Panc1 (cell line): ENCODE measurements around the gene CD300A. TPM values are rescaled to one million over a fixed set of nuclear protein-coding genes. Genes with fewer than 3 reads are reported as not detected.

Experiments
- ATAC-seq: fragments of 200-7000 bp; cut with Tn5 transposase; 2 replicates; pipeline ENCODE4 v1.9.1; 2020; ENCODE audit warnings: mild to moderate bottlenecking, moderate library complexity
- BruUV-seq: library from RNA; stranded (reverse); fragments of 400-500 nt; replicated peaks from 2 replicates; lab custom pipeline; 2021; lab: Mats Ljungman, UMichigan
- CTCF ChIA-PET: fragments of 300-600 bp; sonication (Branson Sonifier 250); formaldehyde crosslinking; loops from one replicate; lab custom pipeline; 2022; ENCODE audit warnings: antibody characterized with exemption; lab: Charles Lee
- POLR2A ChIA-PET: fragments of 300-600 bp; sonication (Branson Sonifier 250); formaldehyde crosslinking; loops from one replicate; lab custom pipeline; 2022; ENCODE audit warnings: antibody characterized with exemption; lab: Charles Lee
- DNase-seq: peaks from one replicate; pipeline ENCODE4 v3.0.0-alpha.2; 2010; ENCODE audit warnings: low read depth, low spot score
- H3K27ac ChIP-seq: 2 replicates; pipeline ENCODE4 v1.5.1; 2011; ENCODE audit warnings: mild to moderate bottlenecking, low read length, inconsistent platforms
- H3K27me3 ChIP-seq: fragments of 200-500 bp; sonication (Bioruptor generic); 2 replicates; pipeline ENCODE4 v1.6.0; 2014; ENCODE audit warnings: low read length, inconsistent platforms; ENCODE audit not compliant: control insufficient read depth, insufficient read depth
- H3K36me3 ChIP-seq: fragments of 200-500 bp; sonication (Bioruptor generic); 2 replicates; pipeline ENCODE4 v1.5.1; 2014; ENCODE audit warnings: inconsistent platforms, mild to moderate bottlenecking, low read length, moderate library complexity; ENCODE audit not compliant: control insufficient read depth, insufficient read depth
- H3K4me1 ChIP-seq: 2 replicates; pipeline ENCODE4 v1.5.1; 2011; ENCODE audit warnings: inconsistent platforms, mild to moderate bottlenecking, low read length, moderate library complexity; ENCODE audit not compliant: control insufficient read depth, insufficient read depth
- H3K4me3 ChIP-seq, 2 experiments: 2 replicates each; pipeline ENCODE4 v1.5.1; 2011 to 2012; ENCODE audit warnings: low read depth in 2 of 2, low read length in 2 of 2, mild to moderate bottlenecking in 2 of 2, inconsistent platforms in 1 of 2, moderate library complexity in 1 of 2
- H3K9me3 ChIP-seq: fragments of 200-500 bp; sonication (Bioruptor generic); 2 replicates; pipeline ENCODE4 v1.5.1; 2014; ENCODE audit warnings: low read depth, mild to moderate bottlenecking, inconsistent platforms, low read length, moderate library complexity; ENCODE audit not compliant: control insufficient read depth, insufficient read depth
- CTCF ChIP-seq: fragments of 450-650 bp; IDR thresholded peaks from 2 replicates; pipeline ENCODE4 v1.5.1; 2017; ENCODE audit warnings: mild to moderate bottlenecking
- POLR2AphosphoS5 ChIP-seq: IDR thresholded peaks from 2 replicates; pipeline ENCODE4 v1.6.1; 2012; ENCODE audit warnings: mild to moderate bottlenecking, low read depth, low read length, moderate library complexity
- REST ChIP-seq, 2 experiments: IDR thresholded peaks; 2 replicates each; pipeline ENCODE4 v1.6.1; 2011 to 2012; ENCODE audit warnings: low read depth in 2 of 2, control low read depth in 1 of 2, low read length in 1 of 2, mild to moderate bottlenecking in 1 of 2, moderate library complexity in 1 of 2; ENCODE audit not compliant: insufficient read depth in 1 of 2
- SIN3A ChIP-seq: IDR thresholded peaks from 2 replicates; pipeline ENCODE4 v1.6.1; 2012; ENCODE audit warnings: low read depth, mild to moderate bottlenecking, low read length, moderate library complexity, borderline replicate concordance; ENCODE audit not compliant: insufficient read depth
- TCF7L2 ChIP-seq: IDR thresholded peaks from 2 replicates; pipeline ENCODE4 v1.6.1; 2011; ENCODE audit warnings: mild to moderate bottlenecking, low read depth, low read length, inconsistent platforms
- in situ Hi-C: cut with HindIII; loops from 2 replicates; pipeline ENCODE4 v1.10.0; 2016; ENCODE audit warnings: low sequenced_read_pairs, low pct_unique_long_range_greater_than_20kb
- intact Hi-C: fragments of 100-400 bp; cut with micrococcal nuclease; formaldehyde crosslinking; loops from one replicate; pipeline ENCODE4 v1.10.0; 2022; ENCODE audit not compliant: unreplicated experiment
- total RNA-seq: library from RNA; stranded (reverse); gene quantifications from one replicate; pipeline ENCODE4 v1.2.1, GENCODE V29; 2021; ENCODE audit not compliant: unreplicated experiment

The CD300A gene
- total RNA-seq, 1 experiment from 2014 or later: 0.21 TPM

GRCh38 chr17:74477411-74477810 lies 11.0 kb downstream of the CD300A start:
- no TSS peak for BruUV-seq
- DNase-seq: no peak
- in situ Hi-C loops (no loop called here), intact Hi-C loops (no loop called here)
- H3K9me3 ChIP-seq: no peaks in the 10 kb centered on the region
- CTCF ChIA-PET: no interaction called here
- no peak overlapping the region for H3K4me3 ChIP-seq
- POLR2A ChIA-PET: no interaction called here
- TF ChIP-seq CTCF (no peak), REST (IDR thresholded peaks at IDR 0.05; ENCODE audit: insufficient read depth in 1 of 2, low read depth in 2 of 2, low read length in 1 of 2) (no peak), SIN3A (no peak), TCF7L2 (no peak), POLR2AphosphoS5 (no peak)
- H3K27ac ChIP-seq: no peak overlapping the region
- H3K36me3 ChIP-seq: no peaks in the 10 kb centered on the region
- H3K27me3 ChIP-seq: peaks cover 6% of the 10 kb centered on the region; the same call in 1 of the 2 replicates
- H3K4me1 ChIP-seq: no peaks in the 10 kb centered on the region
- no peak for ATAC-seq

GRCh38 chr17:74478420-74479100 lies 12.1 kb downstream of the CD300A start:
- in situ Hi-C loops: no loop called here

More at GRCh38 chr17:74478420-74479100, 12.1 kb downstream of the CD300A start:
- H3K27me3 ChIP-seq: peaks cover 6% of the 10 kb centered on the region; the same call in 1 of the 2 replicates
- DNase-seq (no peak), ATAC-seq (no peak)
- H3K27ac ChIP-seq: no peak overlapping the region
- intact Hi-C loops: no loop called here
- H3K36me3 ChIP-seq: no peaks in the 10 kb centered on the region
- POLR2A ChIA-PET: no interaction called here
- H3K4me3 ChIP-seq: no peak overlapping the region
- no TSS peak for BruUV-seq
- no peaks in the 10 kb centered on the region for H3K4me1 ChIP-seq
- CTCF ChIA-PET: interaction anchor here (0.6 kb wide), 1 partner anchor 109 kb away, joined by 3 read pairs; no protein-coding TSS in a partner anchor
- no peak for TF ChIP-seq CTCF
- H3K9me3 ChIP-seq: no peaks in the 10 kb centered on the region
